ENCODE results near the gene CD200R1.

- TF ChIP-seq JUN (IDR thresholded peaks at IDR 0.05; ENCODE audit: low read depth, low read length) (no peak), CTCF (IDR thresholded peaks at IDR 0.05; ENCODE audit: control extremely low read depth in 1 of 3, insufficient read depth in 1 of 3, low read depth in 1 of 3, low read length in 3 of 3) (no peak), GTF2F1 (IDR thresholded peaks at IDR 0.05; ENCODE audit: borderline replicate concordance, low read depth, low read length) (no peak), EP300 (IDR thresholded peaks at IDR 0.05; ENCODE audit: borderline replicate concordance in 1 of 2, low read depth in 2 of 2, low read length in 2 of 2) (no peak), TAF1 (IDR thresholded peaks at IDR 0.05; ENCODE audit: low read depth, low read length) (no peak), POLR2A (IDR thresholded peaks at IDR 0.05; ENCODE audit: control extremely low read depth in 1 of 2, low read depth in 2 of 2, low read length in 2 of 2) (no peak), CBX5 (IDR thresholded peaks at IDR 0.05; ENCODE audit: low read depth, low read length) (no peak), SUZ12 (IDR thresholded peaks at IDR 0.05; ENCODE audit: low read length) (no peak), FOSL1 (IDR thresholded peaks at IDR 0.05; ENCODE audit: insufficient read depth, low read depth, low read length) (no peak), POLR2AphosphoS5 (IDR thresholded peaks at IDR 0.05; ENCODE audit: low read depth, low read length) (no peak)
These were observed 31.6 kb upstream of the CD200R1 start for GRCh38 chr3:113006359-113007056.
